ENCODE measurements around the gene PPP1R1B. TPM values are rescaled to one million over a fixed set of nuclear protein-coding genes. Genes with fewer than 3 reads are reported as not detected.
"Not testable (repeated sequence)": the region's sequence is repeated elsewhere in the genome, so short reads cannot be mapped to it uniquely, and the experiment has no call there.

The PPP1R1B gene
- total and polyA plus RNA-seq, 2 donors (not counting 1 experiment from before 2014, with no cell fraction given) = not detected

DNA sequence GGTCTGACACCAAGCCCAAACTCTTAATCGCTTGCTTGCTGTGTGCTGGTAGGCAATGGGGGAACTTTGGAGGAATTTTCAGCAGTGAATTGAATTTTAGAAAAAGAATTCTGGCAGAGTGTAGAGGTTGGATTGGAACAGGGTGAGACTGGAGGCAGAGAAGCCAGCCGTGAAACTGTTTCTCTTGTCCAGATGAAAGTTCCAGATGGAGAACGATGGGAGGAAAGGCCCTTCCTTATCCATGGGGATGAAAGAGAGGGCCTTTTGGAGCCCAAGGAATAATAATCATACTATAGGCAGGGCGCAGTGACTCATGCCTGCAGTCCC lies 45.0 kb upstream of the PPP1R1B start:
- no peak overlapping the region for H3K27ac Mint-ChIP-seq

DNA sequence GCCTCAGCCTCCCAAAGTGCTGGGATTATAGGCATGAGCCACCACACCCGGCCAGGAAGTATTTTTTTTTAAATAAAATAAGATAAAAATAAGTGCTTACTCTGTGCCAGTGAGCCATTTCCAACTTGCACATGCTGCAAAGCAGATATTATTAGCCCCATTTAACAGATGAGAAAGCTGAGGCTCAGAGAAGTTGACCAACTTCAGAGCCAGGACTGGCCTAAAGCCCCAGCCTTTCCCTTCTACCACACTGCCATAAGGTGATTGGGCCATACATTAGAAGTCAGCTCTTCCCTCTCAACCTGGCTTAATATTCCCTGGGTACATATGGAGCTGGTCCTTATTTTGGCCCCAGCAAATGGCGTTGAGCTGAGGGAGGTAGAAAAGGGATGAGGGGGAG lies 44.1 kb upstream of the PPP1R1B start:
- Mint-ChIP-seq H3K27ac (no peak overlapping the region), H3K4me1 (no peaks in the 10 kb centered on the region), H3K9me3 (ENCODE audit: insufficient read depth) (no peaks in the 10 kb centered on the region), H3K27me3 (peaks cover 10% of the 10 kb centered on the region), H3K4me3 (no peak overlapping the region)
- CTCF ChIA-PET = interaction anchor here (0.7 kb wide), 1 partner anchor 1076 kb away, joined by 3 read pairs; no protein-coding TSS in a partner anchor
- no peaks in the 10 kb centered on the region for H4K20me1 ChIP-seq (ENCODE audit: control insufficient read depth, insufficient read depth, low read length, poor library complexity, severe bottlenecking)
- no peak overlapping the region for H3K4me2 ChIP-seq (replicated peaks; ENCODE audit: low read depth, low read length, poor library complexity, severe bottlenecking)
- H3K27me3 ChIP-seq (replicated peaks in 1 of 4; ENCODE audit: control extremely low read depth in 1 of 4, control insufficient read depth in 3 of 4, insufficient read depth in 4 of 4, low read length in 3 of 4) = peaks cover 0 to 4% (median 0%) of the 10 kb centered on the region in 4 experiments
- no peak overlapping the region for H3K27ac ChIP-seq (ENCODE audit: low read length in 2 of 2)
- intact Hi-C loops (cut with micrococcal nuclease) = no loop called here
- no peak overlapping the region for H2AFZ ChIP-seq (ENCODE audit: insufficient read depth, low read depth, low read length, poor library complexity, severe bottlenecking)
- H3K36me3 ChIP-seq (replicated peaks in 1 of 2; ENCODE audit: control extremely low read depth in 1 of 2, control insufficient read depth in 1 of 2, extremely low read depth in 1 of 2, insufficient read depth in 2 of 2, low read length in 1 of 2) = no peaks in the 10 kb centered on the region
- TF ChIP-seq, protein P1, sequence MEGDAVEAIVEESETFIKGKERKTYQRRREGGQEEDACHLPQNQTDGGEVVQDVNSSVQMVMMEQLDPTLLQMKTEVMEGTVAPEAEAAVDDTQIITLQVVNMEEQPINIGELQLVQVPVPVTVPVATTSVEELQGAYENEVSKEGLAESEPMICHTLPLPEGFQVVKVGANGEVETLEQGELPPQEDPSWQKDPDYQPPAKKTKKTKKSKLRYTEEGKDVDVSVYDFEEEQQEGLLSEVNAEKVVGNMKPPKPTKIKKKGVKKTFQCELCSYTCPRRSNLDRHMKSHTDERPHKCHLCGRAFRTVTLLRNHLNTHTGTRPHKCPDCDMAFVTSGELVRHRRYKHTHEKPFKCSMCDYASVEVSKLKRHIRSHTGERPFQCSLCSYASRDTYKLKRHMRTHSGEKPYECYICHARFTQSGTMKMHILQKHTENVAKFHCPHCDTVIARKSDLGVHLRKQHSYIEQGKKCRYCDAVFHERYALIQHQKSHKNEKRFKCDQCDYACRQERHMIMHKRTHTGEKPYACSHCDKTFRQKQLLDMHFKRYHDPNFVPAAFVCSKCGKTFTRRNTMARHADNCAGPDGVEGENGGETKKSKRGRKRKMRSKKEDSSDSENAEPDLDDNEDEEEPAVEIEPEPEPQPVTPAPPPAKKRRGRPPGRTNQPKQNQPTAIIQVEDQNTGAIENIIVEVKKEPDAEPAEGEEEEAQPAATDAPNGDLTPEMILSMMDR (IDR thresholded peaks at IDR 0.05) = no peak
- no peak for TF ChIP-seq EZH2 (IDR thresholded peaks at IDR 0.05; ENCODE audit: borderline replicate concordance, insufficient read depth, low read depth, low read length, poor library complexity, severe bottlenecking)
- no peak overlapping the region for H3K4me3 ChIP-seq (ENCODE audit: control extremely low read depth in 1 of 5, extremely low read depth in 1 of 5, insufficient read depth in 1 of 5, low read depth in 2 of 5, low read length in 4 of 5)
- no peak overlapping the region for H3K9ac ChIP-seq (ENCODE audit: low read length)
- POLR2A ChIA-PET = no interaction called here
- DNase-seq (no peak), ATAC-seq (ENCODE audit: low read depth) (no peak)
- H3K4me1 ChIP-seq (ENCODE audit: control insufficient read depth in 2 of 2, insufficient read depth in 2 of 2, low read length in 2 of 2) = no peaks in the 10 kb centered on the region
- no peaks in the 10 kb centered on the region for H3K79me2 ChIP-seq (ENCODE audit: control insufficient read depth, insufficient read depth, low read length)
- WGBS (ENCODE audit: insufficient coverage) = 75% methylated on average over 1 of the region's 2 CpGs
- no peaks in the 10 kb centered on the region for H3K9me3 ChIP-seq (ENCODE audit: control extremely low read depth in 1 of 3, control insufficient read depth in 2 of 3, insufficient read depth in 1 of 3, low read length in 2 of 3)

More for the DNA sequence above, 45.0 kb upstream of the PPP1R1B start:
- no peak overlapping the region for H3K4me3 Mint-ChIP-seq
- H3K27me3 Mint-ChIP-seq = peaks cover 5% of the 10 kb centered on the region
- ChIA-PET CTCF (no interaction called here), POLR2A (no interaction called here)
- H3K4me2 ChIP-seq (replicated peaks; ENCODE audit: low read depth, low read length, poor library complexity, severe bottlenecking) = no peak overlapping the region
- H3K27me3 ChIP-seq (replicated peaks in 1 of 4; ENCODE audit: control extremely low read depth in 1 of 4, control insufficient read depth in 3 of 4, insufficient read depth in 4 of 4, low read length in 3 of 4) = no peaks in the 10 kb centered on the region
- WGBS (ENCODE audit: insufficient coverage) = 85% methylated on average over 4 of the region's 4 CpGs
- DNase-seq (no peak), ATAC-seq (ENCODE audit: low read depth) (no peak)
- no peak overlapping the region for H2AFZ ChIP-seq (ENCODE audit: insufficient read depth, low read depth, low read length, poor library complexity, severe bottlenecking)
- no peaks in the 10 kb centered on the region for H3K9me3 ChIP-seq (ENCODE audit: control extremely low read depth in 1 of 3, control insufficient read depth in 2 of 3, insufficient read depth in 1 of 3, low read length in 2 of 3)
- H3K4me1 Mint-ChIP-seq = no peaks in the 10 kb centered on the region
- intact Hi-C loops (cut with micrococcal nuclease) = no loop called here
- no peak overlapping the region for H3K27ac ChIP-seq (ENCODE audit: low read length in 2 of 2)
- no peaks in the 10 kb centered on the region for H4K20me1 ChIP-seq (ENCODE audit: control insufficient read depth, insufficient read depth, low read length, poor library complexity, severe bottlenecking)
- H3K9me3 Mint-ChIP-seq (ENCODE audit: insufficient read depth) = no peaks in the 10 kb centered on the region
- no peaks in the 10 kb centered on the region for H3K36me3 ChIP-seq (replicated peaks in 1 of 2; ENCODE audit: control extremely low read depth in 1 of 2, control insufficient read depth in 1 of 2, extremely low read depth in 1 of 2, insufficient read depth in 2 of 2, low read length in 1 of 2)
- H3K4me3 ChIP-seq (ENCODE audit: control extremely low read depth in 1 of 5, extremely low read depth in 1 of 5, insufficient read depth in 1 of 5, low read depth in 2 of 5, low read length in 4 of 5) = no peak overlapping the region
- no peaks in the 10 kb centered on the region for H3K79me2 ChIP-seq (ENCODE audit: control insufficient read depth, insufficient read depth, low read length)
- H3K4me1 ChIP-seq (ENCODE audit: control insufficient read depth in 2 of 2, insufficient read depth in 2 of 2, low read length in 2 of 2) = no peaks in the 10 kb centered on the region
- no peak overlapping the region for H3K9ac ChIP-seq (ENCODE audit: low read length)
- no peak for TF ChIP-seq EZH2 (IDR thresholded peaks at IDR 0.05; ENCODE audit: borderline replicate concordance, insufficient read depth, low read depth, low read length, poor library complexity, severe bottlenecking)
- TF ChIP-seq, protein P1 (IDR thresholded peaks at IDR 0.05) = no peak

DNA sequence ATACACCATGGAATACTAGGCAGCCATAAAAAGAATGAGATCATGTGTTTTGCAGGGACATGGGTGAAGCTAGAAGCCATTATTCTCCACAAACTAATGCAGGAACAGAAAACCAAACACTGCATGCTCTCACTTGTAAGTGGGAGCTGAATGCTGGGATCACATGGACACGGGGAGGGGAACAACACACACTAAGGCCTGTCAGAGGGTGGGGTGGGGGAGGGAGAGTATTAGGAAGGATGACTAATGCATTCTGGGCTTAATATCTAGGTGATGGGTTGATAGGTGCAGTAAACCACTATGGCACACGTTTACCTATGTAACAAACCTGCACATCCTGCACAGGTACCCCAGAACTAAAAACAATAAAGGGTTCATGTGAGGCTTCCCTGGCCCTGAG lies 36.6 kb upstream of the PPP1R1B start:
- Histone ChIP-seq H3K27me3 (replicated peaks in 1 of 4; ENCODE audit: control extremely low read depth in 1 of 4, control insufficient read depth in 3 of 4, insufficient read depth in 4 of 4, low read length in 3 of 4) (peaks cover 0 to 34% (median 17%) of the 10 kb centered on the region in 4 experiments), H3K4me1 (ENCODE audit: control insufficient read depth in 2 of 2, insufficient read depth in 2 of 2, low read length in 2 of 2) (peaks cover 7 to 13% of the 10 kb centered on the region in 2 donors)
- CTCF ChIA-PET = interaction anchor here (0.7 to 1.9 kb wide), 2 partner anchors 33 to 404 kb away, joined by 3 to 6 read pairs; no protein-coding TSS in a partner anchor
- H3K4me3 ChIP-seq (ENCODE audit: control extremely low read depth in 1 of 5, extremely low read depth in 1 of 5, insufficient read depth in 1 of 5, low read depth in 2 of 5, low read length in 4 of 5); H3K4me1 Mint-ChIP-seq; H3K9ac ChIP-seq (ENCODE audit: low read length); ATAC-seq (ENCODE audit: low read depth); H2AFZ ChIP-seq (ENCODE audit: insufficient read depth, low read depth, low read length, poor library complexity, severe bottlenecking); H3K79me2 ChIP-seq (ENCODE audit: control insufficient read depth, insufficient read depth, low read length); POLR2A ChIA-PET; H3K9me3 Mint-ChIP-seq (ENCODE audit: insufficient read depth); H4K20me1 ChIP-seq (ENCODE audit: control insufficient read depth, insufficient read depth, low read length, poor library complexity, severe bottlenecking); H3K27ac ChIP-seq (ENCODE audit: low read length in 2 of 2); H3K4me2 ChIP-seq (replicated peaks; ENCODE audit: low read depth, low read length, poor library complexity, severe bottlenecking); DNase-seq; H3K27ac Mint-ChIP-seq; intact Hi-C loops (cut with micrococcal nuclease); H3K4me3 Mint-ChIP-seq; H3K9me3 ChIP-seq (ENCODE audit: control extremely low read depth in 1 of 3, control insufficient read depth in 2 of 3, insufficient read depth in 1 of 3, low read length in 2 of 3); H3K36me3 ChIP-seq (replicated peaks in 1 of 2; ENCODE audit: control extremely low read depth in 1 of 2, control insufficient read depth in 1 of 2, extremely low read depth in 1 of 2, insufficient read depth in 2 of 2, low read length in 1 of 2): not testable (repeated sequence)
- no CpG with 5 or more reads among the region's 2 CpGs for WGBS (ENCODE audit: insufficient coverage)
- H3K27me3 Mint-ChIP-seq = peaks cover 65% of the 10 kb centered on the region

Data from B cell (primary cell).